Central memory CD8-positive, alpha-beta T cell (primary cell): ENCODE data around the gene CMIP.

Experiments
- ATAC-seq: fragments of 150-1000 bp; cut with Tn5 transposase; replicated peaks from 2 replicates; pipeline ENCODE4 v1.10.0; 2022; ENCODE audit warnings: mild to moderate bottlenecking, moderate FRiP score, moderate number of reproducible peaks; ENCODE audit not compliant: poor library complexity, severe bottlenecking; ENCODE audit errors: extremely low read depth
- DNase-seq, 2 donors: peaks; one replicate each; pipeline ENCODE4 v3.0.0; 2021; ENCODE audit warnings: low spot score in 2 of 2
- H3K27ac Mint-ChIP-seq: one replicate; pipeline ENCODE4 v1.8.0; 2022; ENCODE audit warnings: low read depth, mild to moderate bottlenecking, moderate library complexity, mixed read lengths
- H3K27me3 Mint-ChIP-seq: one replicate; pipeline ENCODE4 v1.8.0; 2022; ENCODE audit warnings: mixed read lengths
- H3K36me3 Mint-ChIP-seq: one replicate; pipeline ENCODE4 v1.8.0; 2022; ENCODE audit warnings: mild to moderate bottlenecking, moderate library complexity, mixed read lengths; ENCODE audit not compliant: insufficient read depth
- H3K4me1 Mint-ChIP-seq: one replicate; pipeline ENCODE4 v1.8.0; 2022; ENCODE audit warnings: mixed read lengths
- H3K4me3 Mint-ChIP-seq: one replicate; pipeline ENCODE4 v1.8.0; 2022; ENCODE audit warnings: mild to moderate bottlenecking, moderate library complexity, mixed read lengths
- H3K9me3 Mint-ChIP-seq: one replicate; pipeline ENCODE4 v1.8.0; 2022; ENCODE audit warnings: mixed read lengths

The CMIP gene

GRCh38 chr16:81539759-81540472 lies 95.3 kb downstream of the CMIP start:
- H3K36me3 Mint-ChIP-seq, result peaks cover 5% of the 10 kb centered on the region
- no peaks in the 10 kb centered on the region for H3K9me3 Mint-ChIP-seq
- DNase-seq (no peak), ATAC-seq (no peak)
- no peak overlapping the region for H3K4me3 Mint-ChIP-seq
- H3K27me3 Mint-ChIP-seq, result no peaks in the 10 kb centered on the region
- H3K27ac Mint-ChIP-seq, result peak overlapping the region; percentile 1
- H3K4me1 Mint-ChIP-seq, result peaks cover 51% of the 10 kb centered on the region

- peak overlapping the region; percentile 69 for H3K27ac Mint-ChIP-seq
- H3K4me1 Mint-ChIP-seq, result peaks cover 63% of the 10 kb centered on the region
- no peaks in the 10 kb centered on the region for H3K9me3 Mint-ChIP-seq
- no peak for DNase-seq
- ATAC-seq, result no peak
- no peak overlapping the region for H3K4me3 Mint-ChIP-seq
- H3K27me3 Mint-ChIP-seq, result no peaks in the 10 kb centered on the region
- peaks cover 3% of the 10 kb centered on the region for H3K36me3 Mint-ChIP-seq
These were observed 96.7 kb downstream of the CMIP start for GRCh38 chr16:81541314-81541713.

GRCh38 chr16:81542609-81543570 lies 98.3 kb downstream of the CMIP start:
- Mint-ChIP-seq H3K27ac (no peak overlapping the region), H3K4me1 (peaks cover 65% of the 10 kb centered on the region), H3K4me3 (no peak overlapping the region), H3K9me3 (no peaks in the 10 kb centered on the region), H3K27me3 (no peaks in the 10 kb centered on the region), H3K36me3 (peaks cover 5% of the 10 kb centered on the region)
- ATAC-seq (no peak), DNase-seq (no peak)

DNA sequence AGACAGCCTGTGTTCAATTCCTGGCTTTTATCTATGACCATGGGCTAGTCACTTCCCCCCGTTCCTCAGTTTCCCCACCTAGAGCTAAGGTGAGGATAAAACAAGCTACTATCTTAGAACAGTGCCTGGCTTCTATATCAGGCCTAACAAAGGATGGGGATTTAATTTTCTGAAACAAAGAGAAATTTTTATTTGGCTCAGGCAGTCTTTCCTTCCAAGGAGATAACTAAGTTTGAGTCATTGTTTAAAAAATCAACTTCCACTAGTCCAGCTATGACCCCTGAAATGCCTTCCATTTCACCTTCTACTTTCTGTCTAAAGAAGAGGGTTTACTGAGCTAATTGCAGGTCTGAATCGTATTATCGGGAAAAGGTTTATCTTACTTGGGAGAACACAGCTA lies 99.0 kb downstream of the CMIP start:
- Mint-ChIP-seq H3K27ac (no peak overlapping the region), H3K4me3 (no peak overlapping the region), H3K4me1 (peaks cover 59% of the 10 kb centered on the region), H3K27me3 (no peaks in the 10 kb centered on the region), H3K9me3 (no peaks in the 10 kb centered on the region), H3K36me3 (peaks cover 4% of the 10 kb centered on the region)
- ATAC-seq, result no peak
- DNase-seq, result no peak

- Mint-ChIP-seq H3K4me1 (peaks cover 65% of the 10 kb centered on the region), H3K27ac (no peak overlapping the region)
These were observed 99.7 kb downstream of the CMIP start for GRCh38 chr16:81544261-81544660.

GRCh38 chr16:81544700-81545271 lies 100.2 kb downstream of the CMIP start:
- Mint-ChIP-seq H3K27ac (no peak overlapping the region), H3K36me3 (peaks cover 2% of the 10 kb centered on the region), H3K9me3 (no peaks in the 10 kb centered on the region), H3K4me3 (no peak overlapping the region), H3K4me1 (peaks cover 65% of the 10 kb centered on the region), H3K27me3 (no peaks in the 10 kb centered on the region)
- DNase-seq, result no peak
- ATAC-seq, result no peak

More at GRCh38 chr16:81544261-81544660, 99.7 kb downstream of the CMIP start:
- H3K27me3 Mint-ChIP-seq, result no peaks in the 10 kb centered on the region
- ATAC-seq (no peak), DNase-seq (no peak)
- no peak overlapping the region for H3K4me3 Mint-ChIP-seq
- no peaks in the 10 kb centered on the region for H3K9me3 Mint-ChIP-seq
- peaks cover 4% of the 10 kb centered on the region for H3K36me3 Mint-ChIP-seq

- DNase-seq (no peak), ATAC-seq (no peak)
- Mint-ChIP-seq H3K27me3 (no peaks in the 10 kb centered on the region), H3K9me3 (no peaks in the 10 kb centered on the region), H3K4me1 (peaks cover 72% of the 10 kb centered on the region), H3K27ac (no peak overlapping the region), H3K4me3 (no peak overlapping the region), H3K36me3 (peaks cover 2% of the 10 kb centered on the region)
These were observed 101.1 kb downstream of the CMIP start for GRCh38 chr16:81545470-81546250.

GRCh38 chr16:81546781-81547180 lies 102.2 kb downstream of the CMIP start:
- H3K4me3 Mint-ChIP-seq, result no peak overlapping the region
- H3K27ac Mint-ChIP-seq, result peak overlapping the region; percentile 72
- no peaks in the 10 kb centered on the region for H3K9me3 Mint-ChIP-seq
- peaks cover 2% of the 10 kb centered on the region for H3K36me3 Mint-ChIP-seq
- ATAC-seq, result no peak
- H3K27me3 Mint-ChIP-seq, result no peaks in the 10 kb centered on the region
- H3K4me1 Mint-ChIP-seq, result peaks cover 78% of the 10 kb centered on the region
- no peak for DNase-seq

GRCh38 chr16:81547194-81547938 lies 102.8 kb downstream of the CMIP start:
- H3K27ac Mint-ChIP-seq, result peak overlapping the region; percentile 72
- no peaks in the 10 kb centered on the region for H3K9me3 Mint-ChIP-seq
- H3K4me1 Mint-ChIP-seq, result peaks cover 78% of the 10 kb centered on the region
- DNase-seq (no peak), ATAC-seq (no peak)
- H3K27me3 Mint-ChIP-seq, result no peaks in the 10 kb centered on the region
- H3K36me3 Mint-ChIP-seq, result peaks cover 2% of the 10 kb centered on the region
- no peak overlapping the region for H3K4me3 Mint-ChIP-seq

GRCh38 chr16:81547939-81548216 lies 103.3 kb downstream of the CMIP start:
- ATAC-seq (no peak), DNase-seq (no peak)
- H3K27ac Mint-ChIP-seq, result no peak overlapping the region
- no peak overlapping the region for H3K4me3 Mint-ChIP-seq
- peaks cover 78% of the 10 kb centered on the region for H3K4me1 Mint-ChIP-seq
- no peaks in the 10 kb centered on the region for H3K9me3 Mint-ChIP-seq
- H3K36me3 Mint-ChIP-seq, result peaks cover 2% of the 10 kb centered on the region
- H3K27me3 Mint-ChIP-seq, result no peaks in the 10 kb centered on the region

GRCh38 chr16:81548551-81548875 lies 103.9 kb downstream of the CMIP start:
- no peaks in the 10 kb centered on the region for H3K27me3 Mint-ChIP-seq
- peaks cover 2% of the 10 kb centered on the region for H3K36me3 Mint-ChIP-seq
- H3K4me1 Mint-ChIP-seq, result peaks cover 78% of the 10 kb centered on the region
- H3K9me3 Mint-ChIP-seq, result no peaks in the 10 kb centered on the region
- H3K4me3 Mint-ChIP-seq, result no peak overlapping the region
- no peak overlapping the region for H3K27ac Mint-ChIP-seq
- DNase-seq, result no peak
- ATAC-seq, result no peak
